ENCODE measurements around the gene SERTM1. TPM values are rescaled to one million over a fixed set of nuclear protein-coding genes. Genes with fewer than 3 reads are reported as not detected.

SERTM1 gene
- total RNA-seq: 0.13 and 0.86 TPM in 2 replicates

DNA sequence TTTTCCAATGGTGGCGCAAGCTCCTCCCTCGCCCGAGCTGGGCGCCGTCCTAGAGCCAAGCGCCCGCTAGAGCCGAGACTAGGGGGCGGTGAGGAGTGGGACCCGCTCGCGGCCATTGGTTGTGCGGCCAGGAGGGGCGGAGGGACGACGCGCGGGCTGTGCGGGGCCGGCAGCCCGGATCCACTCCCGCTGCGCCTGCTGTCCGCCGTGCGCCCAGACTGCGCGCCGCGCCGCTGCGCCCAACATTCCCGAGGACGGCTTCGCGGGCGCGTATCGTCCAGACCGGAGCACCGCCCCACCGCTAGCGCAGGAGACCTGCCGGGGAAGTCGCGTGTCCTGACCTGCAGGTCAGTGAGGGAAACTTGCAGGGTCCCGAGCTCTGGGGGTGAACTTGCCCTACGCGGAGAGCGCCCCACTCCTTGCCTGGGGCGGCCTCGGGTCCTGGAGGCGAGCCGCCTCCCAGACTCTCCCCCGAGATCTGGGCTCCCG is at the start of gene SERTM1:
Gene SERTM1, plus strand, starts transcription at position 183 of the 489 bp plus-strand sequence. CDS start 21,059 bp downstream, outside the sequence.

Other genes with a start within 250 kb of the SERTM1 start
- gene CCNA1, start 241.5 kb upstream of the SERTM1 start, total RNA-seq: 34.8 and 70.5 TPM in 2 replicates
- 4.2 and 4.5 TPM in 2 replicates for gene RFXAP, start 145.2 kb downstream of the SERTM1 start, total RNA-seq
- 8.1 and 8.3 TPM in 2 replicates for gene SMAD9, start 246.2 kb downstream of the SERTM1 start, total RNA-seq

Data from thoracic aorta endothelial cell (primary cell).